Measurements from ENCODE around the gene UBR3. TPM values are rescaled to one million over a fixed set of nuclear protein-coding genes. Genes with fewer than 3 reads are reported as not detected.

Gene UBR3
- polyA plus RNA-seq, 1 donor from 2014 or later = 75.2 TPM

DNA sequence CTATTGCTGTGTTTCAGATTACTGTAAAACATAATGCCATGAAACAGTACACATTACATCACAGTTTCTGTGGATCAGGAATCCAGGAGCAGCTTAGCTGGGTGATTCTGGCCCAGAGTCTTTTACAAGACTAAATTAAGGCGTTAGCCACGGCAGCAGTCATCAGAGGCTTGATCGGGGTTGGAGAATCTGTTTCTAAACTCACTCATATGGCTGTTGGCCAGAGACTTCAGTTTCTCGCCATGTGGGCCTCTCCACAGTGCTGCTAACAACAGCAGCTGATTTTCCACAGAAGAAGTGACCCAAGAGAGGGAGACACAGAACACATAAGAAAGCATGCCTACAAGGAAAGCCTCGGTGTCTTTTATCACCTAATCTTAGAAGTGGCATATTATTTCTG, 261.5 kb downstream of the UBR3 start:
- no peaks in the 10 kb centered on the region for H3K79me2 ChIP-seq (replicated peaks; ENCODE audit: insufficient read depth, low read length)
- H3K9ac ChIP-seq (ENCODE audit: low read length) = no peak overlapping the region
- H3K27me3 ChIP-seq (ENCODE audit: insufficient read depth, low read depth, low read length) = no peaks in the 10 kb centered on the region
- H3K4me3 ChIP-seq (ENCODE audit: low read length) = no peak overlapping the region
- no peaks in the 10 kb centered on the region for H4K20me1 ChIP-seq (ENCODE audit: insufficient read depth)
- no peaks in the 10 kb centered on the region for H3K9me3 ChIP-seq (ENCODE audit: low read length)
- no peaks in the 10 kb centered on the region for H3K9me2 ChIP-seq (ENCODE audit: insufficient read depth, low read length)
- TF ChIP-seq EP300 (conservative IDR thresholded peaks at IDR 0.05; ENCODE audit: poor library complexity, severe bottlenecking) (no peak), TAF1 (IDR thresholded peaks at IDR 0.05; ENCODE audit: low read depth) (no peak), MXI1 (conservative IDR thresholded peaks at IDR 0.05; ENCODE audit: poor library complexity, severe bottlenecking) (no peak), CTCF (IDR thresholded peaks at IDR 0.05; ENCODE audit: poor library complexity, severe bottlenecking) (no peak), RAD21 (conservative IDR thresholded peaks at IDR 0.05) (no peak), EZH2 (IDR thresholded peaks at IDR 0.05; ENCODE audit: borderline replicate concordance, insufficient read depth, low read length, poor library complexity, severe bottlenecking) (no peak), SMC3 (conservative IDR thresholded peaks at IDR 0.05; ENCODE audit: poor library complexity) (no peak), POLR2AphosphoS5 (IDR thresholded peaks at IDR 0.05) (no peak)
- TF ChIP-seq, protein P1, sequence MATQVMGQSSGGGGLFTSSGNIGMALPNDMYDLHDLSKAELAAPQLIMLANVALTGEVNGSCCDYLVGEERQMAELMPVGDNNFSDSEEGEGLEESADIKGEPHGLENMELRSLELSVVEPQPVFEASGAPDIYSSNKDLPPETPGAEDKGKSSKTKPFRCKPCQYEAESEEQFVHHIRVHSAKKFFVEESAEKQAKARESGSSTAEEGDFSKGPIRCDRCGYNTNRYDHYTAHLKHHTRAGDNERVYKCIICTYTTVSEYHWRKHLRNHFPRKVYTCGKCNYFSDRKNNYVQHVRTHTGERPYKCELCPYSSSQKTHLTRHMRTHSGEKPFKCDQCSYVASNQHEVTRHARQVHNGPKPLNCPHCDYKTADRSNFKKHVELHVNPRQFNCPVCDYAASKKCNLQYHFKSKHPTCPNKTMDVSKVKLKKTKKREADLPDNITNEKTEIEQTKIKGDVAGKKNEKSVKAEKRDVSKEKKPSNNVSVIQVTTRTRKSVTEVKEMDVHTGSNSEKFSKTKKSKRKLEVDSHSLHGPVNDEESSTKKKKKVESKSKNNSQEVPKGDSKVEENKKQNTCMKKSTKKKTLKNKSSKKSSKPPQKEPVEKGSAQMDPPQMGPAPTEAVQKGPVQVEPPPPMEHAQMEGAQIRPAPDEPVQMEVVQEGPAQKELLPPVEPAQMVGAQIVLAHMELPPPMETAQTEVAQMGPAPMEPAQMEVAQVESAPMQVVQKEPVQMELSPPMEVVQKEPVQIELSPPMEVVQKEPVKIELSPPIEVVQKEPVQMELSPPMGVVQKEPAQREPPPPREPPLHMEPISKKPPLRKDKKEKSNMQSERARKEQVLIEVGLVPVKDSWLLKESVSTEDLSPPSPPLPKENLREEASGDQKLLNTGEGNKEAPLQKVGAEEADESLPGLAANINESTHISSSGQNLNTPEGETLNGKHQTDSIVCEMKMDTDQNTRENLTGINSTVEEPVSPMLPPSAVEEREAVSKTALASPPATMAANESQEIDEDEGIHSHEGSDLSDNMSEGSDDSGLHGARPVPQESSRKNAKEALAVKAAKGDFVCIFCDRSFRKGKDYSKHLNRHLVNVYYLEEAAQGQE (IDR thresholded peaks at IDR 0.05; ENCODE audit: borderline replicate concordance) = no peak
- H3K36me3 ChIP-seq (ENCODE audit: insufficient read depth, low read length) = no peaks in the 10 kb centered on the region
- H3K27ac ChIP-seq (ENCODE audit: low read length) = no peak overlapping the region
- no peak overlapping the region for H2AFZ ChIP-seq (ENCODE audit: low read depth, low read length)
- H3F3A ChIP-seq (ENCODE audit: insufficient read depth, low read length, poor library complexity, severe bottlenecking) = no peaks in the 10 kb centered on the region
- H3K4me2 ChIP-seq (ENCODE audit: low read length) = no peak overlapping the region

DNA sequence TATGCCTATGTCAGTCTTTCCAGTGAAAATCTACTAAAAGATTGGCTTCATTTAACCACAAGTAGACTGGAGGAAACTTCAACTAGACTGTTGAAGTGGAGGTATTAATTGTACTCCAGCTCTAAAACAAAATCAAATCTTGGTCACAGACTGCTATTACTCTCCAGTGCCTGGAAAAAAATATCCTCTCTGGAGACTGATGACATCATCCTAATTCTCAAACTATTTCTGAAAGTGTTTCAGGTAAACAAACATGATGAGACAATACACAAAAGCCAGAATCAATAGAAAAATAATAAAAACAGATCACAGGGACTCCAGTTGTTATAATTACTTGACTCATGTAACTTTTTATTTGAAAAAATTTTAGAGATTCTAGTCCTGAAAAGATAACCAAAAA, 263.0 kb downstream of the UBR3 start:
- no peak overlapping the region for H2AFZ ChIP-seq (ENCODE audit: low read depth, low read length)
- H3K27me3 ChIP-seq (ENCODE audit: insufficient read depth, low read depth, low read length) = no peaks in the 10 kb centered on the region
- no peak overlapping the region for H3K4me2 ChIP-seq (ENCODE audit: low read length)
- H3K4me3 ChIP-seq (ENCODE audit: low read length) = no peak overlapping the region
- H3K9me2 ChIP-seq (ENCODE audit: insufficient read depth, low read length) = no peaks in the 10 kb centered on the region
- H3K9me3 ChIP-seq (ENCODE audit: low read length) = no peaks in the 10 kb centered on the region
- no peaks in the 10 kb centered on the region for H3K36me3 ChIP-seq (ENCODE audit: insufficient read depth, low read length)
- H3F3A ChIP-seq (ENCODE audit: insufficient read depth, low read length, poor library complexity, severe bottlenecking) = no peaks in the 10 kb centered on the region
- no peak overlapping the region for H3K27ac ChIP-seq (ENCODE audit: low read length)
- H4K20me1 ChIP-seq (ENCODE audit: insufficient read depth) = no peaks in the 10 kb centered on the region
- H3K9ac ChIP-seq (ENCODE audit: low read length) = no peak overlapping the region
- TF ChIP-seq, protein P1 (IDR thresholded peaks at IDR 0.05; ENCODE audit: borderline replicate concordance) = no peak
- no peaks in the 10 kb centered on the region for H3K79me2 ChIP-seq (replicated peaks; ENCODE audit: insufficient read depth, low read length)
